GM10266 (cell line): Measurements from ENCODE around the gene AGXT2.

Experiments
- DNase-seq: peaks from one replicate; pipeline ENCODE4 v3.0.0; 2012; ENCODE audit errors: extremely low spot score
- CTCF ChIP-seq: IDR thresholded peaks from 2 replicates; pipeline ENCODE4 v1.5.1; 2012; ENCODE audit warnings: mild to moderate bottlenecking, low read depth; ENCODE audit not compliant: control insufficient read depth, insufficient read depth; ENCODE audit errors: missing control alignments

The AGXT2 gene

GRCh38 chr5:34957321-34957720, 90.4 kb downstream of the AGXT2 start:
- TF ChIP-seq CTCF = no peak
- no peak for DNase-seq
